Neuron (in vitro differentiated cells): Measurements from ENCODE around the gene YTHDC1.

Experiments used
- H2AFZ ChIP-seq: one replicate; pipeline ENCODE4 v1.6.1; 2013; ENCODE audit warnings: low read depth, mild to moderate bottlenecking, inconsistent platforms, low read length, moderate library complexity
- H3K27me3 ChIP-seq: one replicate; pipeline ENCODE4 v1.6.1; 2013; ENCODE audit warnings: low read length; ENCODE audit not compliant: insufficient read depth
- H3K36me3 ChIP-seq: one replicate; pipeline ENCODE4 v1.6.1; 2013; ENCODE audit warnings: low read length; ENCODE audit not compliant: insufficient read depth
- H3K4me1 ChIP-seq: one replicate; pipeline ENCODE4 v1.6.1; 2013; ENCODE audit warnings: low read length; ENCODE audit not compliant: insufficient read depth
- H3K4me3 ChIP-seq: 2 replicates; pipeline ENCODE4 v1.5.1; 2013; ENCODE audit warnings: mild to moderate bottlenecking, low read length, moderate library complexity
- H3K9me3 ChIP-seq: one replicate; pipeline ENCODE4 v1.6.1; 2013; ENCODE audit warnings: low read length

YTHDC1 gene

DNA sequence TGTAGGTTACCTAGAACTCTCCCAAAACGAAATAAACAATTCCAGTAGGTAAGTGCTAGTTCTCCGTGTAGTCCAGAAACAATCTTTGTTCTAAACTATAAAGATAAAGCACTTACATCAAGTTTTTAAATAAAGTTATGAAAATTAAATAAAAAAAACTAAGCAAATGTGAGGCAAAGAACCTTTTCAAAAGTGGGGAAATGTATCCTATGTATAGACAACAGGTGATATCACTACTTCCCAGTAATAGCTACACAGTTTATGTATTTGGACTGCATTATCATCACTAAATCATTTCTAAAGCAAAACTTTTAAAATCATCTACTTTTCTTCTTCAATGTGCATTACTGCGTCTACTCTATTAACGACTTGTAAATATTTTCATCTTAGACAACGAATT is 2.0 kb downstream of the YTHDC1 start:
- Histone ChIP-seq H2AFZ (no peak overlapping the region), H3K36me3 (peaks cover 11% of the 10 kb centered on the region), H3K27me3 (no peaks in the 10 kb centered on the region), H3K4me3 (peak overlapping the region; percentile 88), H3K4me1 (peaks cover 15% of the 10 kb centered on the region), H3K9me3 (no peaks in the 10 kb centered on the region)

DNA sequence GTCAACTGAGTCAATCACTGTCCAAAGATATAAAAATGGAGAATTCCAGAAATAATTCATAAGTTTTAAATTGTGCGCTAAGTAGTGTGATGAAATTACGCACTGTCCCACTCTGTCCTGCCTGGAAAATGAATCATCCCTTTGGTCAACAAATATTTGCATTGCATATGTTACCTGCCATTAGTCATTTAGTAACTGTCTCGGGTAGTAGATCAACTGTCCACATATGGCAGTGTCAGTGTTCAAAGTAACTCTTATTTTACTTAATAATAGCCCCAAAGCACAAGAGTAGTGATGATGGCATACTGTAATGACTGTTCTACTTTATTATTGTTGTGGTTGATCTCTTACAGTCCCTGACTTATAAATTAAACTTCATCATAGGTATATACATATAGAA is 3.4 kb downstream of the YTHDC1 start:
- Histone ChIP-seq H3K4me1 (peaks cover 23% of the 10 kb centered on the region), H3K4me3 (no peak overlapping the region), H2AFZ (no peak overlapping the region)

DNA sequence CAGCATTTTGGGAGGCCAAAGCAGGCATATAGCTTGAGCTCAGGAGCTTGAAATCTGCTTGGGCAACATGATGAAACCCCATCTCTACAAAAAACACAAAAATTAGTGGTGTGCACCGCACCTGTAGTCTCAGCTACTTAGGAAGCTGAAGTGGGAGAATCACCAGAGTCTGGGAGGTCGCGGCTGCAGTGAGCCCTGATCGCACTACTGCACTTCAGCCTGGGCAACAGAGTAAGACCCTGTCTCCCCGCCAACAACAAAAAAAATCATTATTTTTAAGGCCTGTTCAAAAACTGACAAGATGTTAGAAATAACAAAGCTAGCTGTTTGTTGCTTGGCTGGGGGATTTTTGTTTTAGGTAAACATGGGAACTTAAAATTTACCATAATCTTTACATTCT is 5.1 kb downstream of the YTHDC1 start:
- Histone ChIP-seq H3K27me3 (no peaks in the 10 kb centered on the region), H3K4me1 (peaks cover 23% of the 10 kb centered on the region), H3K36me3 (peaks cover 11% of the 10 kb centered on the region), H3K9me3 (no peaks in the 10 kb centered on the region), H3K4me3 (no peak overlapping the region), H2AFZ (no peak overlapping the region)

More for the DNA sequence above, 3.4 kb downstream of the YTHDC1 start:
- Histone ChIP-seq H3K27me3 (no peaks in the 10 kb centered on the region), H3K9me3 (no peaks in the 10 kb centered on the region), H3K36me3 (peaks cover 11% of the 10 kb centered on the region)

DNA sequence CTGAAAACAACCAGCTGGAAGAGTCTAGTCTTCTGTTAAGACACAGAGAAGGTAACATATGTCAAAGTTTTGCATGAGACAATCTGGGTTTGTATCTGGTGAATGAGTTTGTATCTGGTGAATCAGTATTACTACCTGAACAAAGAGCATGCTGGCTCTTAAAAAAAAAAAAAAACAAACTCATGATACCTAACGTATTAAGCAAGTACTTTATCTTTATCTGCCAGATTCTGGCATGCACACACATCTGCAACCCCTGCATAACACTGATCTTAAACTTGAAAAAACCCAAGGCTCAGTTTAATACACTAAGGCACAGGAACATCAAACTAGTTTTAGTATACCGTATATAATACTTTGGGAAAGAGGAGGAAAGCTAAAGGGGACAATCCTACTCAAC is 5.8 kb downstream of the YTHDC1 start:
- H3K9me3 ChIP-seq, result no peaks in the 10 kb centered on the region
- no peak overlapping the region for H2AFZ ChIP-seq
- H3K4me1 ChIP-seq, result peaks cover 23% of the 10 kb centered on the region
- peaks cover 11% of the 10 kb centered on the region for H3K36me3 ChIP-seq
- H3K27me3 ChIP-seq, result no peaks in the 10 kb centered on the region
- no peak overlapping the region for H3K4me3 ChIP-seq

- Histone ChIP-seq H3K27me3 (no peaks in the 10 kb centered on the region), H3K4me3 (no peak overlapping the region), H3K36me3 (peaks cover 24% of the 10 kb centered on the region), H3K4me1 (peaks cover 9% of the 10 kb centered on the region), H3K9me3 (no peaks in the 10 kb centered on the region), H2AFZ (no peak overlapping the region)
These were observed 7.8 kb downstream of the YTHDC1 start for GRCh38 chr4:68342134-68342533.

DNA sequence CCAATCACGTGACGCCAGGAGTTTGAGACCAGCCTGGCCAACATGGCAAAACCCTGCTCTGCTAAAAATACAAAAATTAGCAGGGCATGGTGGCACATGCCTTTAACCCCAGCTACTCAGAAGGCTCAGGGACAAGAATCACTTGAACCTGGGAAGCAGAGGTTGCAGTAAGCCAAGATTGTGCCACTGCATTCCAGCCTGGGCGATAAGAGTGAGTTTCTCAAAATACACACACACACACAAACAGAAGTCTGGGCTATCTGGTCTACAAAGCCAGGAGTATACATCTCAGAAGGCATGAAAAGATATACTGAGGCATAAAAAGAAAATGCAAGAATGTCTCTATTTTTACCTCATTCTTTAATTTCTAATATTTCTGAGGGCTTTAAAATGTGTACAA is 11.3 kb downstream of the YTHDC1 start:
- Histone ChIP-seq H2AFZ (no peak overlapping the region), H3K27me3 (no peaks in the 10 kb centered on the region), H3K36me3 (peaks cover 44% of the 10 kb centered on the region), H3K4me1 (peaks cover 8% of the 10 kb centered on the region), H3K9me3 (no peaks in the 10 kb centered on the region), H3K4me3 (no peak overlapping the region)

DNA sequence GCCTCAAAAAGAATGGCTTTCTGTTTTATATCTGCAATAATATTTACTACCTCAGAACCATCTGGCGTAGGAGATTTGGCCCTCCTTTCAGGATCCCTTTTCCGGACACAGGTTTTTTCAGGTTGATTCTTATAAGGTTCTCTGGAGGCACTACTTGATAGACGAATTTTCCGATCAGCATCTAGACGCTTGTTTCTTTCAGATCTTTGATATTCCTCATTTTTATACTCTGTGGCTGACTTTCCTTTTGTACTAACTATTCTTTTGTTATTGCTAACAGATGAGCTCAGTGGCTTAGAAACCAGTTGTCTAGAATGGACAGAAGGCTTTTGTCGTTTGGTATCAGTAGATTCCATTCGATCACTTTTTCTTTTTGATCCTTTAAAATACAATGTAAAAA is 12.4 kb downstream of the YTHDC1 start:
- Histone ChIP-seq H3K27me3 (no peaks in the 10 kb centered on the region), H3K4me1 (peaks cover 8% of the 10 kb centered on the region), H3K9me3 (no peaks in the 10 kb centered on the region), H3K36me3 (peaks cover 55% of the 10 kb centered on the region), H2AFZ (no peak overlapping the region), H3K4me3 (no peak overlapping the region)

- H3K4me1 ChIP-seq, result peaks cover 4% of the 10 kb centered on the region
- no peak overlapping the region for H2AFZ ChIP-seq
- H3K4me3 ChIP-seq, result no peak overlapping the region
- peaks cover 60% of the 10 kb centered on the region for H3K36me3 ChIP-seq
- H3K27me3 ChIP-seq, result no peaks in the 10 kb centered on the region
- no peaks in the 10 kb centered on the region for H3K9me3 ChIP-seq
These were observed 12.9 kb downstream of the YTHDC1 start for GRCh38 chr4:68337004-68337403.

DNA sequence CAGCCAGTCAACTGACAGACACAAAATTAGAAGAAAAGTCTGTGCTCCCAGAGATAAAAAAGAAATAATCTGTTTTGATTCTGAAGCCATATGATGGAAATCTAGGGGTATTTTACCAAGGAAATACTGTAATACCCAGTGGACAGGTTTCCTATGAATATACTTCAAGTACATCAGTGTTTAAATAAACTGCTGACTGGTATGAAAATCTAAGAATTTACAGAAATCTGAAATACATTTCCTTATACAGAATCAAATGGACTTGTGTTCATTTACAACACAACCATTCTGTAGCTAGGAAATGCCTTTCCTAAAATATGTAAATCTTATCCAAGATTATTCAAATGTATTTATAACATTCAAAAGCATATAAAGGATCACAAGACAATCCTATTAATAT is 13.4 kb downstream of the YTHDC1 start:
- Histone ChIP-seq H3K9me3 (no peaks in the 10 kb centered on the region), H3K4me3 (no peak overlapping the region), H3K36me3 (peaks cover 65% of the 10 kb centered on the region), H2AFZ (no peak overlapping the region), H3K27me3 (no peaks in the 10 kb centered on the region), H3K4me1 (no peaks in the 10 kb centered on the region)

DNA sequence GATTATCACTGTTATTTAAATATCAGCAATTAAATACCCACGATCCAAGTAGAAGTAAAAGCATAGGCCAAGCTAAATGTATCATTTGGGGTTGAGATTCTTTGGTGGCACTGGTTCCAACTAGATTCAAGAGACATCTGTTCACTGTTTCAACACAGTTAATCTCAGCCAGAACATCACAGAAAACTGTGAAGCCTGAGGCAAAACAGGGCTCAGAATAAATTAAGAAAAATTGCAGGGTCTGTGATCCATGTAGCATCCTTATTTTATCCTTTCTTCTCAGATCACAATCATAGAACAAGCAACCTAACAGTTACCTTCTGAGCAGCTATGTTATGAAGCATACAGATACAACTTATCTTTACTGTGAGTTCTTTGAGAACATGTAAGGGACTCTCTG is 23.7 kb downstream of the YTHDC1 start:
- Histone ChIP-seq H3K36me3 (peaks cover 75% of the 10 kb centered on the region), H2AFZ (no peak overlapping the region), H3K4me1 (no peaks in the 10 kb centered on the region), H3K27me3 (no peaks in the 10 kb centered on the region), H3K4me3 (no peak overlapping the region), H3K9me3 (no peaks in the 10 kb centered on the region)

GRCh38 chr4:68324519-68325262 is 25.2 kb downstream of the YTHDC1 start:
- Histone ChIP-seq H3K9me3 (no peaks in the 10 kb centered on the region), H3K27me3 (no peaks in the 10 kb centered on the region), H2AFZ (no peak overlapping the region), H3K4me1 (no peaks in the 10 kb centered on the region), H3K36me3 (peaks cover 69% of the 10 kb centered on the region), H3K4me3 (no peak overlapping the region)

- no peaks in the 10 kb centered on the region for H3K9me3 ChIP-seq
- H2AFZ ChIP-seq, result no peak overlapping the region
- no peaks in the 10 kb centered on the region for H3K27me3 ChIP-seq
- no peaks in the 10 kb centered on the region for H3K4me1 ChIP-seq
- H3K4me3 ChIP-seq, result no peak overlapping the region
- peaks cover 85% of the 10 kb centered on the region for H3K36me3 ChIP-seq
These were observed 30.9 kb downstream of the YTHDC1 start for GRCh38 chr4:68319040-68319439.

DNA sequence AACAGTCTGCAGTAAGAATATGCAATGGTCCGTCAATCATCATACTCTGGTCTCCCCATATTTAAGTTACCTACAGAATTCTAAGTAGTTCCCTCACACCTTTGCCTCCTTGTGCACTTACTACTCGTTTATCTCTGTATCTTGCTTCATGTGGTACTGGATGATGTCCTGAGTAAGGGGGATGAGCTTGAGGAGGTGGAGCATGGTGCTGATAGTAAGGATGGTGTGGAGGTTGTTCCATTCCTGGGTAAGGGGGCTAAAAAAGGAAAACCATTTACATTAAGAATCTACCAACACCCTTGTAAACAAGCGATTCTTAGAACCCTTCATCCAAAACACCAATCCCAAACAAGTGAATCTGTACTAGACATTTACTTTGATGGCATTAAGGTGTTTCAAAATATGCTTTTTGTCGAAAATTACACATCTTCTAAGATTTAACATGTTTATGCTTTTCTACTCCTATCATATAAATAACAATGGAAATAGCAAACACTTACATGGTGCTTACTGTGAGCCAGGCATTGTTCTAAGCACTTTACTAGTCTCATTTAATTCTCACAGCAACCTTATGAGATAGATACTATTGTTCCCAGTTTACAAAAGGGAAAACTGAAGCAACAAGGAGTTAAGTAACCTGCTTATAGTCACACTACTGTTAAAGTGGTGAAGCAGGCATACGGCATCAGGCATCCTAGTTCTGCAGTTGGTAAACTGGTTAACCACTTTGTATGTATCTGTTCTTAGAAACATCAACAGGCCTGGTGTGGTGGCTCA is 33.5 kb downstream of the YTHDC1 start:
- H3K27me3 ChIP-seq, result no peaks in the 10 kb centered on the region
- H3K9me3 ChIP-seq, result no peaks in the 10 kb centered on the region
- H2AFZ ChIP-seq, result no peak overlapping the region
- H3K4me1 ChIP-seq, result no peaks in the 10 kb centered on the region
- peaks cover 83% of the 10 kb centered on the region for H3K36me3 ChIP-seq
- H3K4me3 ChIP-seq, result no peak overlapping the region
